ENCODE results near the gene JARID2.

- TF ChIP-seq, protein P1, sequence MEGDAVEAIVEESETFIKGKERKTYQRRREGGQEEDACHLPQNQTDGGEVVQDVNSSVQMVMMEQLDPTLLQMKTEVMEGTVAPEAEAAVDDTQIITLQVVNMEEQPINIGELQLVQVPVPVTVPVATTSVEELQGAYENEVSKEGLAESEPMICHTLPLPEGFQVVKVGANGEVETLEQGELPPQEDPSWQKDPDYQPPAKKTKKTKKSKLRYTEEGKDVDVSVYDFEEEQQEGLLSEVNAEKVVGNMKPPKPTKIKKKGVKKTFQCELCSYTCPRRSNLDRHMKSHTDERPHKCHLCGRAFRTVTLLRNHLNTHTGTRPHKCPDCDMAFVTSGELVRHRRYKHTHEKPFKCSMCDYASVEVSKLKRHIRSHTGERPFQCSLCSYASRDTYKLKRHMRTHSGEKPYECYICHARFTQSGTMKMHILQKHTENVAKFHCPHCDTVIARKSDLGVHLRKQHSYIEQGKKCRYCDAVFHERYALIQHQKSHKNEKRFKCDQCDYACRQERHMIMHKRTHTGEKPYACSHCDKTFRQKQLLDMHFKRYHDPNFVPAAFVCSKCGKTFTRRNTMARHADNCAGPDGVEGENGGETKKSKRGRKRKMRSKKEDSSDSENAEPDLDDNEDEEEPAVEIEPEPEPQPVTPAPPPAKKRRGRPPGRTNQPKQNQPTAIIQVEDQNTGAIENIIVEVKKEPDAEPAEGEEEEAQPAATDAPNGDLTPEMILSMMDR (IDR thresholded peaks at IDR 0.05) = no peak
- no peak for TF ChIP-seq POLR2AphosphoS5 (IDR thresholded peaks at IDR 0.05)
Measured at GRCh38 chr6:15536198-15536955, 290.5 kb downstream of the JARID2 start.

All from breast epithelium (tissue), 3 donors.